OCI-LY7 (cell line): Measurements from ENCODE around the gene TUBB3.

ENCODE experiments used
- CTCF ChIP-seq: fragments of 200-600 bp; sonication (generic); conservative IDR thresholded peaks from 2 replicates; pipeline ENCODE4 v1.5.1; 2014; ENCODE audit warnings: mild to moderate bottlenecking, antibody characterized with exemption, low read length, moderate library complexity, mixed read lengths
- EZH2phosphoT487 ChIP-seq: fragments of 200-600 bp; sonication (generic); IDR thresholded peaks from 2 replicates; pipeline ENCODE4 v1.6.1; 2018; ENCODE audit warnings: low read depth, borderline replicate concordance, mild to moderate bottlenecking, mixed run types, antibody characterized with exemption, low read length, moderate library complexity, mixed read lengths

GRCh38 chr16:89974870-89975269 is 51.7 kb downstream of the TUBB3 start:
- no peak for TF ChIP-seq CTCF
- TF ChIP-seq EZH2phosphoT487: no peak
